HG03354 (cell line): ENCODE data around the gene SDF2.
"Not testable (repeated sequence)": the region's sequence is repeated elsewhere in the genome, so short reads cannot be mapped to it uniquely, and the experiment has no call there.

Experiments used
- ATAC-seq: cut with Tn5 transposase; IDR thresholded peaks from one replicate; pipeline ENCODE4 v1.9.1; 2021; ENCODE audit warnings: mild to moderate bottlenecking; ENCODE audit not compliant: unreplicated experiment, poor library complexity, severe bottlenecking

The SDF2 gene

DNA sequence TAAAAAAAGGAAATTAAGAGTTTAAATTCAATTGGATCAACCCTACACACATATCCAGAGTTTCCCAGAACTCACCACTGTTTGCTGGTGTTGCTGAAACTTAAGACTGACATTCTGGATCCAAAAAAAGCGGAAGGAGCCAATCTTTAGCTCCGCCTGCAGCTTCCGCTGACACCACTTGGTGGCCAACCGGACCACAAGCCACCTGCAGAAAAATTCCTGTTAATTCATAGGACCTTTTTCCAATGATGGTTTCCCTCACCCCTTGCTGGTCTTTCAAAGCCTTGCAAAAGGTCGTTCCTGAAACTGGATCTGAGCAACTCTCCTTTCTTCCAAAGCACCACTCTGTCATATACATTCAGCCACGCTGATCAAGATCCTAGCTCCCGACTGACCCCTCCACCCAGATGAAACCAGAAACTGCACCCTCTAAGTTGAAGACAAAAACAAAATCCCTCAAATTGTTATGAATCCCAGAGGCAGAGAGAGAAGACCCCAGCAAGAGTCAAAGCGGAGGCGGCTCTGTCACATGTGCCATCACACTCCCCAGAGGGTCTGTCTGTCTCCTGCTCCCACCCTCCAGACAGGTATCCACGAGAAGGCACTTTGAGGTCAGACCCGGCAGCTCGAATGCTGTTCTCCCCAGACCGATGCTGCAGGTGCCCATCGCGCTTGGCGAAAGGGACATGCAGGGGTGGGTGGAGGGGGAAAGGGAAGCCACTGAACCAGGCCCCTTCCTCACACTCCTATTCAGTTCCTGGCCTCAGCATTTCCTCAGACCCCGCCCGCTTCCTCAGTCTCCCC, 17.5 kb downstream of the SDF2 start:
- peak; percentile 6 for ATAC-seq

DNA sequence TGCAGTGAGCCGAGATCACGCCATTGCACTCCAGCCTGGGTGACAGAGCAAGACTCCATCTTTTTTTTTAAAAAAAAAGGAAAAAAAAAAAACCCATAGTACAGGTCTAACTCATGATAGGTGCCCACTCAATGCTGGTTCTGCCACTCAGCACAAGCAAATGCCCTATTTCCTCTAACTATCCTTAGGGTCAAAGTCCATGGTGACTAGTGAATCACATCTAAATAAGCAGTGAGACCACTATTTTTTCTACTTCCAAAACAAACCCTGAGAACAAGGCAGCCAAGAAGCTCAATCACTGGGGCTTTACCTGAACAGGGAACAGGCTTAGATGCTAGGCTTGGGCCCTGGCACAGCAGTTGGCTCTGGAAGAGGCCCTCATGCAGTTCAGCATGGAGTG, 20.1 kb downstream of the SDF2 start:
- no peak for ATAC-seq

DNA sequence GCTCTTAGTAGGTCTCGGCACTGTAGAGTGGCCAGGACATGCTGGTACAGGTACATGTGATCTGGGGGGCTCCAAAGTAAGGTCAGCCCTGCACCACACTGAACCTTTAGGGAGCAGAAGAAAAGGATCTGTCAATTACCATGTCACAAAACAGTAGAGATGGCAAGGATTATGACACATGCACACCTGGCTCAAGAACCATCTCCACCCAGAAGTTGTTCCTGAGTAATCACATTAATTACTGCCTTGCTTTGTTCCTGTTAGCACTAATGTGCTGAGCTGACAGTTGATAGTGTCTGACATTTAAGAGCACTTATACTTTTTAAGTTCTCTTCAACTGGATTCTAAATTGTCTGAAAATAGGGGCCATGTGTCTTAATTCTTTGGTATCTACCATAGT, 26.2 kb downstream of the SDF2 start:
- ATAC-seq = no peak

DNA sequence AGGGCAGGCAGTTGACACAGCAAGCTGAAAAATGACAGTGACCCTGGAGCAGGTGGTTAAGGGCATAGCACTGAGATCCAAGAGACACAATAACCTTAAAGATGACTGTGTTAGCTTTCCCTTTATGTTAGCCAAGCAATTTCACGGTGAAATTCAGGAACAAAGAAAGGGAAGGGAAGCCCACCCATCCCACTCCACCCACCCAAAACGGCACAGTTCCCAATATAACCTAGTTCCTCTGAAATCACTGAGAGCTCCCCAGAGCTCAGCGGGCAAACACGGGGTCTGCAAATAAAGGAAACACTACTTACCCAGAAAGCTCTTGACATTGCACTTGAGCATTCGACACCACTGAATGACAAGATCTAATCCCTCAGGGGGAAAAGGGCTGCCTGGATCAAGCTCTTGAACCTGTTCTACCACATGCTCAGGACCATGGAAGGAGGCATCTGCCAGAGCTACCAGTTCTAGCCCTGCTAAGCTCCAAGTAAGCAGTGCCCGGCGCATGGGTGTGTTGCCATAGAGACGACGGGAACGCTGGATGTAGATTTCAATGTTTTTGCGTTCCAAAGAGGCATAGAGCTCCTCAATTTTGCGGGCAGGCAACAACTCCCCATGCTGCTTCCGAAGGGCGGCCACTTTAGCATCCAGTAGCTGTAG, 27.4 kb downstream of the SDF2 start:
- no peak for ATAC-seq

DNA sequence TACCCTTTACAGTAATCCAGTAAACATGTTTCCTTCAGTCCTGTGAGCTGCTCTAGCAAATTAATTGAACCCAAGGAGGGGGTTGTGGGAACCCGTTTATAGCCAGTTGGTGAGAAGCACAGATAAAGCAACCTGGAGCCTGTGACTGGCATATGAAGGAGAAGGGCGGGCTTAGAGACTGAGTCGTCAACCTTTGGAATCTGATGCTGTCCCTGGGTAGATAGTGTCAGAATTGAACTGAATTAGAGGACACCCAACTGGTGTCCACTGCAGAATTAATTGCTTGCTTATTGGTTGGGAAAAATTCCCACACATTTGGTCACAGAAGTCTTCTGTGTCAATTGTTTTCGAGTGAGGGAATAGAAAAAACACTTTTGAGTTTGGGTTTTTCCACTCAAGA, 34.9 kb downstream of the SDF2 start:
- no peak for ATAC-seq

DNA sequence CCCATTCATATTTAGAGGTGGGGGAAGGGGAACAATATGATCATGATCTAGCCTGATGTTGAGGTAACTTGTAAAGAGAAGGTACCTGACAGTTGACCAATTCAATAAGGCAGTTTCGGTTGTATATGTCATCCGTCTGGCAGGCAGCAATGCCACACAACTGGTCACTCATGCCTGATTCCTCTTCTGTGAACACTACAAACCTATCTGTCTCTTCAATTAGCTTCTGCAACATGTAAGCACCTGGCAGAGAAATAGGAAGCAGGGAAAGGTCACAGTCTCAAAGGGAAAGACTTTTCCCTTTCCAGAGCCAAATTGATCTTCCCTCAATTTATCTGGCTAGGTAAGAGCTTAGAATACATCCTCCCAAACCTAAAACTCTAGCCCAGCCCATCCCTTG, 37.6 kb downstream of the SDF2 start:
- ATAC-seq = no peak

DNA sequence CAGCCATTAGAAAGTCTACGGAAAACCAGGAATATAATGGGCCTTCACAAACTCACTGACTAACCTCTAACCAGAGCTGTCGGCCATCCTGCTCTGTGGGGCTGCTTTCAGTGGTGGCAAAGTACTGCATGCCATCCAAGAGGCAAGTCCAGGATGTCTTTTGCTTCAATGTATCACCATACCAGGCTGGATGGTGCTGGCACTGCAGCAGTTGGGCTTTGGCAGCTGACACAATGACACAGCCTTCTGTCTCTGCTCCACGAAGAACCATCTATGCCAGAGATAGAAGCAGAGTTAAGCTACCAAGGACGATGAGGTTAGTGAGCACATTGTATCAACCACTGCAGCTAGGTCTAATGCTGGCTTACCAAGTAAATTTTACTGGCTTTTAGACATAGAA, 38.0 kb downstream of the SDF2 start:
- ATAC-seq = no peak

DNA sequence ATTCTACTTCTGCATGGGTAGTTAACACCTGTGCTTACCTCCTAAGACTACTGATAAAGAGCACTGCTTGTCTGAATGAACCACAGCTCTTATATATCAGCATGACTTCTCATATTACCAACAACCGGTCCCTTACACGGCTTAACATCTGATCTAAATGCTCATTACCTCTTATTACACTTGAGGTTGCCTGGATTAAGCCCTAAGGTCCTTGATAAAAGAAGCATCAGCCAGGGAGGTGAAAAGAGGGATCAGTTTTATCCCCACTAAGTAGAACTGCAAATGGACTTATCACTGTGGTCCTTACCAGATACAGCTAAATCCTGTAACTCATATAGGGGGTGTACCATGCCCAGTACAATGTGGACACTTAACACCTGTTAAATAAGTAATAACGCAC, 39.5 kb downstream of the SDF2 start:
- ATAC-seq = no peak

DNA sequence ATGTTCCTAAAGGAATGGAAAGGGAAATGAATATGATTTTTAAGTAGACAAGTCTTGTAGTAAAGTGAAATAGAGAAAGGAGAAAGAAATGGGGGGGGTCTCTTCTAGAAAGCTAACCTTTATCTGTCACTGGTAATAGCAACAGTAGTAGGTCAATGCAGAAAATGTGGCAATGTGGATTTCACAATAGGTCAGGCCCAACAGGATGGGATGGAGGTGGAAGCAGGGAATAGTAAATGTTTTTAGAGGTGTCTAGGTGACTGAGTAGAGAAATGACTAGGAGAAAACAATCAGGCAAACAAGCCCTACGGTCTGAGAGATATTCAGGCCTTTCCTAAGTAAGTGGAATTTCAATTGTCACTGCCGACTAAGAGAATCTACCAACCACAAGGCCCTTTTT, 41.7 kb downstream of the SDF2 start:
- no peak for ATAC-seq

DNA sequence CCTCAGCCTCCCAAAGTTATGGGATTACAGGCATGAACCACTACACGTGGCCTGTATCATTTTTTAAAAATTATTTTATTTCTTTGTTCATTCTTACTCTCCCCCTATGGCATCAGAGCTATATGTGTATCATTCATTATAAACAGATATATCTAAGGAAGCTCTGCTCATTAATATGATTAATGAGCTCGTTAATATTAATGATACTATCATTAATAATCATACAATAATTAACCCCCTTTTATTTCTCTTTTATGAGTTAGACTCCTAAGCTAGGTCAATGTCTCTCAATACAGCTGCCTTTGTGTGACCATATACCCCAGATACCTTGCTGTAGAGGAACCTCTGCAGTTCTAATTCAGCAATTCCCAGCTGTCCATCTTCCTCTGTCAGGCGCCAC, 43.2 kb downstream of the SDF2 start:
- ATAC-seq = no peak

DNA sequence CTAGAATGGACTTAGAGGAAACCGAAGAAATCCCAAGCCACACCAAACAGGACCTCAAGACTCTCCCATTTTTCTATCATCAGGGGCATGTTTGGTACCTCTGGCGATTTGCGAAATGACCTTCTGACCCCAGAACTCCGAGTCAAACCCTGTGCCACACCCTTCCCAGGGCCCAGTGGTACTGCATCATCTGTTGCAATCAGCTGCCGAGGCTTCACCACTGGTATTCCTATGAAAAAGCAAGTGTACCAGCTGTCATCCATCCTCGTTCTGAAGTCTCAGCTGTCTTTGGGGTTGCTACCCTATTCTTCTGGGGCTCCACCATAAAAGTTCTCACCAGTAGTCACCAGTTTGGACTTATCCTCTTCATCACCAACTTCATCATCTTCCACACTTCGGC, 45.4 kb downstream of the SDF2 start:
- ATAC-seq = no peak

DNA sequence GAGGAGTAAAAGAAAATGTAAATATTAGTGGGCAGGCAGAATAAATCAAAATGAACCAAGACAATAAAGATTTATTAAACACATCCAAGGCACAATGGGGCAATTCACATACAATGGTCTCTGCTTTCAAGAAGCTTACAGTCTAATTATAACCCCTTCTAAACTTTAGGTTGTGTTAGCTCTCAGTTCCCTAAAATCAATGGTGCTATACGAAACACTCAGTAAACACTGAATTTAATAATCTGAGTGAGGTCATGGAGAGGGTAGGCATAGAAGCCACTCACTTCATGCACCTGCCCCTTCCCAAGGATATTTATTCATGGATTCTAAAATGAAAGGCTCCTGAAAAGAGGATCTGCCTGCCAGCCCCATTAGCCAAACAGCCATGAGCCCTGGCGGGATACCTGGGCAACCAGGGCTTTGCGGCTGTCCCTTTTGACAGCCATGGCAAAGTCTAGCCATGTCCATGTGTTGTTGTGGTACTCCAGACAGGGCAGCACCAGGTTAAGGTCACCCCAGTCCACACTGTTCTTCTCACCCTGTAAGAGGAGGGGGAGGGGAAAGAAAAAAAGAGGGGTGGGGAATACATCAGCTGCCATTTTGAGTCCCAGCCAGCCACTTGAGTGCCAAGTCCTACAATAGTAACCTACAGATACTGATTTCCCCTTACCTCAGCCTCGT, 46.3 kb downstream of the SDF2 start:
- no peak for ATAC-seq

DNA sequence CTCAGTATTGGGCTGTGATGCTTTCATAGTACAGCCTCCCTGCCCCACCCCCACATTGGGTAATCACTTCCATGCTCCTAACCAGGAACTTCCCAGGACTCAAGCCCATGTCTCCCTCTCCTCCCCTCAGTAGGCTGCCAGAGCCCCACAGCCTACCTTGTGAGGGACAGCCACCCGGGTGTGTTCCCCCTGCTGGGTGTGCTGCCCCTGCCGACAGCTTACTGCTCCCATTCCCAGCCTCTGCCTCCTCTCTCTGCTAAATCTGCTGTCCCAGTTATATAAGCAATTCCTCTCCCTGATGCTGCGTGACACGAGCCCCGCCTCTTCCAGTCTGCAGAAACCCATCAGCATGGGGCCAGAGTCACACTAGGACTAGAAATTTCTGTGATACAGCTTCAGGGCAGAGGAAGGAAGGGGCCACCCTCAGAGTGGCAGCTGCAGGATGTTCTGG, 47.8 kb downstream of the SDF2 start, which contains the start of gene RSKR:
TSS of gene RSKR (minus strand) at position 255 of the 451 bp plus-strand sequence. CDS start at position 231, 24 bp downstream.
- no peak for ATAC-seq

DNA sequence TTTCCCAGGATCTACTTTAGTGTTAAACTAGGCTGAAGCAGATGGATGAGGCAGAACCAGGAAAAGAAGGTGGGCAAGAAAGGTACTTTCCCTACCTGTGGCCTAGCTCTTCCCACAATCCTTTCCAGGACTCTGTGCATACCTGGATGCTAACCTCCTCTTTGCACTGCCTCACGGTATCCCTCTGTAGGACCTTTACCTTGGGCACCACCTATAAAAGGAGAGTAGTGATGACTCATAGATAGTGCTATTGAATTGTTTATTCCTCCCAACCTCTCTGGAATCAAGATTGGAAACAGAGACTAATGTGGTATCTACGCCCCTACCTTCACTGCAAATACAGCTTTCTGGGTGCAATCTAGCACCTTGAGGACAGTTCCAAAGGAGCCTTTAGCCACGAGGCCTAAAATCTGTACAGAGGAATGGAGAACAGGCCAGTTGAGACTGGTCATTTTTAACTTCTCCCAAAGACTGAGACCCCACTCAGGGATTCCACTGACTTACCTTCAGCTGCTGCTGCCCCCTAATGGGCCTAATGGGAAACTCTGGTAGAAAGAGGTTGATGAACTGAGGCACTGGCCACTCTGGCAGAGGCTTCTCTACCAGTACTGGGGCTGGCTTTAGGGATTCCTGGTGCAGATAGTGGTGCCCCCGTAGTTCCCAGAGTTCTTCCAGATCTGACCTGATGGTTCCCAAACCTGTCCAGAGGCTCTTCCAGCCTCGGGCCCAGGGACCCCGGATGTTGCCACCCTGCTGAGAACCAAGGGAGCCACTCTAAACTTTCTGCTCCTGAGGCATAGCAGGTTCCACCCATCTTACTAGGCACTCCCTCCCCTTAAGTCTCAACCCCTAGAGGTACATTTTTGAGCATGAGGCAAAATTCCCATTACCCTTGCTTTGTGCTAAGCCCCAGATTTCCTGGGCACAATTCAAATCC, 48.5 kb downstream of the SDF2 start:
- no peak for ATAC-seq

DNA sequence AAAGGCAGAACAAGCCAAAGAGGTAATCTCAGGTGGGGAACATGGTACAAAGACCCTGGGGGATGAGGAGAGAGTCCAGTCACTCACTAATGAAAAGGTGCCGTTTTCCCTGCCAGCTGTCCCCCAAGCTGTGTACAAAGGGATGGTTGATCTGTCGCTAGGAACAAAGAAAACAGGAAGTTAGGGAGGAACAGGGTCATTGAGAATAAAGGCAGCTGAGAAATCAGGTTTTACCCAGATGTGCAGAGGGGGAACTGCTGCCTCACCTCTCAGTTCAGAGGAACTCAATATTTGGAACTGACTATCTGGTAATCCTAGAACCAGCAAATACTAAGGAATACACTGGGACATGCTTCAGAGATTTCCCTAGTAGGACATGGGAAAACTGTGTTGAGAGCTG, 49.2 kb downstream of the SDF2 start:
- no peak for ATAC-seq

DNA sequence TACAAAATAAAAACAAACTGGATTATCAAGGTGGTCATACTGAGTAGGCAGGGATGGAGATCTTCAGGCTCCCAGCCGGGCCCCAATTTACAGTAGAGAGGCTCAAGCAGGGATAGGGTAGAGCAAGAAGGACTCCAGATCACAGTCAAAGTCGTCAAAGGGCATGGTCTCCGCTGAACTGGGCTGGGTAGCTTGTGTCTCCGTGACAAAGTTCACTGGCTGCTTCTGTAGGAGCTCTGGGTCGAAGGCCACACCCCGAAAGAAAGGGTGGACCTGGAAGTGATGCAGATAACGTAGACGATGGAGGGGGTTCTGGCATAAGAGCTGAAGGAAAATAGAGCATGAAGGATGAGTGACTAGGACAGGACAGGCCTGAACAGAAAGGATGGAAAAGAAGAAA, 51.3 kb downstream of the SDF2 start:
- no peak for ATAC-seq

DNA sequence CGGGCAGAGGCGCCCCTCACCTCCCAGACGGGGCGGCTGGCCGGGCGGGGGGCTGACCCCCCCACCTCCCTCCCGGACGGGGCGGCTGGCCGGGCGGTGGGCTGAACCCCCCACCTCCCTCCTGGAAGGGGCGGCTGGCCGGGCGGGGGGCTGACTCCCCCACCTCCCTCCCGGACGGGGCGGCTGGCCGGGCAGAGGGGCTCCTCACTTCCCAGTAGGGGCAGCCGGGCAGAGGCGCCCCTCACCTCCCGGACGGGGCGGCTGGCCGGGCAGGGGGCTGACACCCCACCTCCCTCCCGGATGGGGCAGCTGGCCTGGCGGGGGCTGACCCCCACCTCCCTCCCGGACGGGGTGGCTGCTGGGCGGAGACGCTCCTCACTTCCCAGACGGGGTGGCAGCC, 57.7 kb downstream of the SDF2 start:
- not testable (repeated sequence) for ATAC-seq

DNA sequence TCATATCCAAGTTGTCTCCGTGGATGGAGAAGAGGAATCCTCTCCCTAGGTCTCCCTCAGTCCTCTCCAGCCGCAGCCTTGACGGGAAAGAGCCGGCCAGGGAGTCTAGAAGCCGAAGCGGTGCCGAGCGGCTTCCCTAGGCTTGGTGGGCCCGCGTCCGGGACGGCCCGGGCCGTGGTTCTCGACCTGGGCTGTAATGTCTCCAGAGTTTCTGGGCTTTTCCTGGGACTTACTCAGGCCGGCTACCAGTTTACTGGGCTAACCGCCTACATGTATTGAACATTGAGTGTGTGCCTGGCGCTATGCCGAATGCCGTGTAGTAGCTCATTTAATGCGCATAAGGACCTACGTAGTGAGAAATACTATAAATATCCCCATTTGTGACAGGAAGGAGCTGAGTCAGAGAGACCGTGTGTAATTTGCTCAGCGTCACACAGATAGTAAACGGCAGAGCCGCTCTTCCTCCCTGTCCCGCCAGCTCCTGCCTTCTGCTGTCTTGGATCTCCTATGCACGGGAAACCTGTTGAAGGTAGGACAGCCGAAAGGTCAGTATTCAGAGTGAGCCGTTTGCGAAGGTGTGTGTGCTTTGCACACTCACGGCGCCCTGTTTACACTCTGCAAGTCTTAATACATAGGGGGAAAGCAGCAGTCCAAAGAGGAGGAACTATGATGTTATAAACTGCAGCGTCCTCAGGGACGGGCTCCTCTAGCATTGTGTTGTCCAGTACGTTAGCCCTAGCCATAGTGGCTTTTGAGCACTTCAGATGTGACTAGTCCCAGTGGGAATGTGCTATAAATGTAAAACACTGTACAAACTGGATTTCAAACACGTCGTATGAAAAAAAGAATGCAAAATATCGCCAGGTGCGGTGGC, 62.2 kb downstream of the SDF2 start:
- ATAC-seq = peak; percentile 50

DNA sequence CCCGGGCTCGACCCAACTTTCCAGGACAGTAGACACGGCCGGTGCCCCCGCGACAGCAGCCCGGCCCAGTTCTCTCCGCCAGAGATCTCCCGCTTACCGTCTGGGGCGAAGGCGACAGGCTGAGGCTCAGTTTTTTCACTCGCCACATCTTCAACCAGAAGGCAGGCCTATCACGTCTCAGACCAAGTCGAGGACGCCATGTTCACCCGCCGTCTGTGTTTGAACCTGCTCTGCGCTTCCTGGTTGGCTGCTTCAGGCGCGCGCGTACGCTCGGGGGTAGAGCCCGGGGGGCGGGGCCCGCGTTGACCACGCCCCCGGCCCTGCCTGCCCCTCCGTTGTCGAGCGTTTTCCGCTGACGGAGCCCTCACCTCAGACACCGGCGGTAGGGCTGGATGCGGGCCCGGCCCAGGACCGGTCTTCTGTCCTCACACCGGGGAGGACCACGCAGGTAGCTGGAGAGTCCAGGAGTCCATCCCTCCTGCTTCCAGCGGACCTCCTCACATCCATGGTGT, 62.9 kb downstream of the SDF2 start, which contains the start of gene SPAG5:
TSS of gene SPAG5 (minus strand) at position 227 of the 512 bp plus-strand sequence. CDS start at position 148, 79 bp downstream.
- ATAC-seq = peak; percentile 86
